HG02970 (cell line): ENCODE results near the gene TMEM60.

Source experiments
- ATAC-seq: cut with Tn5 transposase; IDR thresholded peaks from one replicate; pipeline ENCODE4 v1.9.1; 2021; ENCODE audit warnings: mild to moderate bottlenecking, moderate library complexity, moderate number of reproducible peaks; ENCODE audit not compliant: unreplicated experiment, low FRiP score

TMEM60 gene

DNA sequence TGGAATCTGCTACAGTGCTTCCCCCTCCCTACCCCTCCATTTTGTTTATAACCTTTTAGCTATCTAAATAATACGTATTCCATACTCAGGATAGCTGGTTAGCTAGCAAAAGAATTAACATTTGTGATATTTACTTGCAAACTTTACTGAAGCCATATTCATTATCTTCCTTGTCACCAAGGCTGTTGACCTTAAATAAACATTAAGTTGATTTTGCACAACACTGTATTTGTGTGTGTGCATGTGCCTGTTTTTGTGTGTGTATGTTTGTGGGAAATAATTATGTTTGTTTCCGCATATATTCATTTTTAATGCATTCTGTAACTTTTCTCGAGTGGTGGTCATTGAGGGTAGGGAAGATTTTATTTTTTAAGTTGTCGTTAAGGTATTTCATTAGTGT is 15.9 kb downstream of the TMEM60 start:
- no peak for ATAC-seq

DNA sequence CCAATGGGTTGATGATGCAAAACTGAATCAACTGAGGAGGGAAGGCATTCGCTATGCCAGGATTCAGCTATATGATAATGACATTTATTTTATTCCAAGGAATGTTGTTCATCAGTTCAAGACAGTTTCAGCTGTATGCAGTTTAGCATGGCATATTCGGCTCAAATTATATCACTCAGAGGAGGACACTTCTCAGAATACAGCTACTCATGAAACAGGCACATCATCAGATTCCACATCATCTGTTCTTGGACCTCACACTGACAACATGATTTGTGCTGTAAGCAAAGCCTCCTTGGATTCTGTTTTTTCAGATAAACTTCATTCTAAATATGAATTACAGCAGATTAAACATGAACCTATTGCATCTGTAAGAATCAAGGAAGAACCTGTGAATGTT is 19.7 kb downstream of the TMEM60 start:
- no peak for ATAC-seq

DNA sequence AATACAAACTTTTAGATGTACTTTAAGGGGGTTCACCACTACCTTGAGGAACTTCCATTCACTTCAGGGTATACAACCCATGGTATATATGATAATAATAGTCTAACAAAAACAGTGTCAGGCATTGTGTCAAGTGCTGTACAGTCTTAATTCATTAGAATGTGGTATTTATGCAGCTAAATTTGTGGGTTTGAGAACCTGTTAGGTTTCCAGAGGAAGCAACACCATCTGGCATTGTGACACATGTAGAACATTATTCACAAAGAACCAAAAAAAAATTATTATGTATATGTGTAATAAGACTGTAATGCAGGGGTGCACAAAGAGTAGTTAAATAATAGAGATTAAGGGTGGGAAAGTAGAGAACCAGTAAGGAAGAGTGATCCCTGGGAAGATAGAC is 26.3 kb downstream of the TMEM60 start:
- ATAC-seq, result no peak

DNA sequence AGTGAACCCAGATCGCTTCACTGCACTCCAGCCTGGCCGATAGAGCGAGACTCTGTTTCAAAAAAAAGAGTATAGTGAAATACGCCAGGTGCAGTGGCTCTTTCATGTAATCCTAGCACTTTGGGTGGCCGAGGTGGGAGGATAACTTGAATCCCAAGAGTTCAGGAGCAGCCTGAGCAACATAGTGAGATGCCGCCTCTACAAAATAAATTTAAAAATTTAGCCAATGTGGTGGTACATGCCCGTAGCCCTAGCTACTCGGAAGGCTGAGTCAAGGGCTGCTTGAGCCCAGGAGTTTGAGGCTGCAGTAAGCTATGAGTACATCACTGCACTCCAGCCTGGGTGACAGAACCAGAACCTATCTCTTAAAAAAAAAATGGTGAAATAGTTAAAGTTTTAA is 27.9 kb downstream of the TMEM60 start:
- no peak for ATAC-seq

DNA sequence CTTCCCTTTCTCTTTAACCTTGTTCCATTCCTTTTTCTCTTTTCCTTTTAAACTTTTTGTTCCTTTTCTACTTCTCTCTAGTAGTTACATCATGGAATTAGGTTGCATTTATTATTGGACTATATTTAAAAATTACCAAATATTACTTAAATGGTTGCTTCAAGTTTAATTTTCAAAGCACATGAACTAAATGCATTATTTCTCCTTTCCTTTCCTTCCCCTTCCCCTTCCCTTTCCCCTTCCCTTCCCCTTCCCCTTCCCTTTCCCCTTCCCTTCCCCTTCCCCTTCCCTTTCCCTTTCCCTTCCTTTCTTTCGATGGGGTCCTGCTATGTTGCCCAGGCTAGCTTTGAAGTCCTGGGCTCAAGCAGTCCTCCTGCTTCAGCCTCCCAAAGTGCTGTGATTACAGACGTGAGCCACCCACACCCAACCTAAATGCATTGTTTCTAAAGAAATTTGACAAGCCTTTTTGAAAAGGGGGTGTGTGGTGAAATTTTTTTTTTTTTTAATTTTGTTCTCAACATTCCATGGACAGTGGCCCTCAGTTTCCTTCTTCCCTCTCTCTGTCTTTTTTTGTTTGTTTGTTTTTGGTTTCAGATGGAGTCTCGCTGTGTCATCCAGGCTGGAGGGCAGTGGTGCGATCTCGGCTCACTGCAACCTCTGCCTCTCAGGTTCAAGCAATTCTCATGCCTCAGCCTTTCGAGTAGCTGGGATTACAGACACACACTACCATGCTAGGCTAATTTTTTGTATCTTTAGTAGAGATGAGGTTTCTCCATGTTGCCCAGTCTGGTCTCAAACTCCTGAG is 31.2 kb downstream of the TMEM60 start:
- no peak for ATAC-seq

DNA sequence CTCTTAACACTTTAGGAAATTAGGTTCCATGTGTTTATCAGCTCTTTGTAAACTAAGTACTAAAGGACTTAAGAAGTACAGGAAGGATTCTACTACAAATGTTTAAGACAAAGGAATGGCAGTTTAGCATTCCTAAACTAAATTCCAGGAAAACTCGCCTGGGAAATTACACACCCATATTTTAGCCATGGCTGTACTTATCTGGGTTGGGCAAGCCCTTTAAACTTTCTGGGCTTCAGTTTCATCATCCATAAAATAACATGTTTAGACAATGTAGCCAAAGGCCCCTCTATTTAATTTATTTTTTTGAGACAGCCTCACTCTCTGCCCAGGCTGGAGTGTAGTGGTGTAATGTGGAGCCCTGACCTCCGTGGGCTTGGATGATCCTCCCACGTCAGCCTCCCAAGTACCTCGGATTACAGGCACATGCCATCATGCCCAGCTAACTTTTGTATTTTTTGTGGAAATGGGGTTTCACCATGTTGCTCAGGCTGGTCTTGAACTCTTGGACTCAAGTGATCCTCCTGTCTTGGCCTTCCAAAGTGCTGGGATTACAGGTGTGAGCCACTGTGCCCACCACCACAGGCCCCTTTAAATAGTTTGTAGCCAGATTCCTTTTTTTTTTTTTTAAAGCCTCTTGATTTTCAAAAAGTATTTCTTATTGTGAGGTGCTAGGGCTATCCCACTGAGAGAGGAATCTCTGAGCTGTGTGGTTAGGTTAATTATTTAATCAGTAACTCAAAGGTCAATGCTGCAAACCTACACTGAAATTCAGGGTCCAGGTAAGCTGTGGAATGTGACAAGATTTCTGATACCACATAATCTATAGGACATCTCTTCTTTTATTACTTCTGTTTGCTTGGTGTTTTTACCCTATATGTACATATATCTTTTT is 32.1 kb downstream of the TMEM60 start:
- no peak for ATAC-seq

DNA sequence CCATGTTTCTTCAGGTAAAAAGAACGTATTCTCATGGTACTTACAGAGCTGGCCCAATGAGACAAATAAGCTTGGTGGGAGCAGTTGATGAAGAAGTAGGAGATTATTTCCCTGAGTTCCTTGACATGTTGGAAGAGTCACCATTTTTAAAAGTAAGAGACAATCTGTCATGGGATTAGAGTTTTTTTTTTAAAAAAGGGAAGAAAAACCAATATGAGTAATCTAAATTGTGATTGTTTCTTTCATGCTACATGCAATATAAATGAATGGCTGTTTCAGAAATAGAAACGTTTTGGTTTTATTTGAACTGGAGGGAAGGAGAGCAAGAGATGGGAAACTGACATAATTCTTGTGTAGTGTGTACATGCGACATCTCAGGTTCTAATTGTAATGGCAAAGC is 32.8 kb downstream of the TMEM60 start:
- ATAC-seq, result no peak

DNA sequence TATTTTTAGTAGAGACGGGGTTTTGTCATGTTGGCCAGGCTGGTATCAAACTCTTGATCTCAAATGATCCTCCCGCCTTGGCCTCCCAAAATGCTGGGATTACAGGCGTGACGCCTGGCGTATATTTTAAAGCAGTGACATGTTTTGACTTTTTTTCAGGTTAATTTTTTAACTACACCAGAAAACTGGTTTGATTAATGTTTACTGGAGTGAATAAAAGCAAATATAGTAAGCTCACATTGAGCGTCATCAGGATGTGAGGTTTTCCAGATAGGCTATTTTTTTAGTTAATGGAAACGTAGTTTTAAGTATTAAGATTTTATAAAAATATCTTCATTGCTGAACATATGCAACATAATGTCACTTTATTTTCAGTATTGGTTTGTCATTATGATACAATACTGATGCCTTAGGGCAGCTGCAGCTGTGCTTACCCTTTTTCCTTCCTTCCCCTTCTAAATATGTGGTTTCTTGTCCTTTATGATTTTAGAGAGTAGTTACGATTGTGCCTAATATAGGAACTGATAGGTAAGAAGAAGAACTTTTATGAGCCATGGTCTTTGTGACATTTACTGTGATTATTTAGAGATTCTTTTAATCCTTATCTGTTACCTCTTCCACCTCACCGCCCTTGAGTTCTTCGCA is 37.3 kb downstream of the TMEM60 start:
- no peak for ATAC-seq

DNA sequence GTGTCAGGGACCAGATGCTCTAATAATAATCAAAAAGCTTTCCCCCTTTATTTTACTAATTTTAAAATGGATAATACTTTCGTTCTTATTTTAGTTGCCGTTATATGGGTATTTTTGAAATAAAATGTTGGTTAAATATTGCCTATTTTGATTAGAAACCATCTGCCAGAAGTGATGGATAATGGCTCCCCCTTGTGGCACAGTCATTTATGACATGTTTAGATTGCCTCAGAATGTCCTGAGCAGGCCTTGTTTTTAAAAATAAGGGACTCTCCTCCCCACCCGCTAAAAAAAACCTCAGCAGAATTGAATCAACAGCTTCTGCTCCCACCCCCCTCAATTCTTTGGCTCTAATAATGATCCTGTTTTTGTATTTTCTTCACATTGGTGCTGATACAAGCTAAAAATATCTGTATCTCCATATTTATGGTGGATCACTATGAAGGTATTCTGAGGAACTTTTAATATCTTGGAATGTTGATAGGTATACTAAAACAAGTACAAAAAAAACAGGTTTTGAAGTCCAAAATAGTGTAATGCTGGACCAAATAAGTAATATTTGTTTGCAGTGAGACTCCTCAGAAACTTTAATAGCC is 38.8 kb downstream of the TMEM60 start:
- ATAC-seq, result no peak

DNA sequence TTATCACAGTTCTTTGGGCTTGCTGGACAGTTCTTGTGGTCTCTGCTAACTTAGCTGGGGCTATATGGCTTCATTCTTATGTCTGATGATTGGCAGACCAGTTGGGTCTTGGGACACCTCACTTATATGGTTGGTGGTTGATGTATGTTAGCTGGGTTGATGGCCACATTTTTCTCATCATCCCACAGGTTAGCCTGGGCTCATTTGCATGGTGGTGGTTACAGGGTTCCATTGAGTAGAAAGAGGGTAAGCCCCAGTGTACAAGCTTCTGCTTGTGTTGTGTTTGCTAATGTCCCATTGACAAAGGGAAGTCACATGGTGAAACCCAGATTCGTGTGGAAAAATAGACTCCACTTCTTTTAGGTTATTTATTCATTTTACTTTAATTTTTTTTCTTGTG is 40.6 kb downstream of the TMEM60 start:
- no peak for ATAC-seq

DNA sequence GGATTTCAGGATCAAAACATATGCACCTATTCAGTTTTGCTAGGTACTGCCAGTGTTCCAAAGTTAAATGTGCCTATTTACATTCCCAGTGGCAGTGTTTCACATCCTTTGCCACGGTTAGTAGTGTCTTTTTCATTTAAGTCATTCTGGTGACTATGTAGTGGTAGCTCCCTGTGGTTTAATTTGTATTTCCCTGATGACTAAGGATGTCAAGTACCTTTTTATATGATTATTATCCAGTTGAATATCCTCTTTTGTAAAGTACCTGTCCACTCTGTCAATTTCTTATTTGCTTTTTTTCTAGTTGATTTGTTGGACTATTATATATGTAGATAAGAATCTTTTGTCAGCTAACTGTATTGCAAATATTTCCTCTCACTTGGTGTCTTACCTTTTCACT is 45.1 kb downstream of the TMEM60 start:
- ATAC-seq, result no peak

DNA sequence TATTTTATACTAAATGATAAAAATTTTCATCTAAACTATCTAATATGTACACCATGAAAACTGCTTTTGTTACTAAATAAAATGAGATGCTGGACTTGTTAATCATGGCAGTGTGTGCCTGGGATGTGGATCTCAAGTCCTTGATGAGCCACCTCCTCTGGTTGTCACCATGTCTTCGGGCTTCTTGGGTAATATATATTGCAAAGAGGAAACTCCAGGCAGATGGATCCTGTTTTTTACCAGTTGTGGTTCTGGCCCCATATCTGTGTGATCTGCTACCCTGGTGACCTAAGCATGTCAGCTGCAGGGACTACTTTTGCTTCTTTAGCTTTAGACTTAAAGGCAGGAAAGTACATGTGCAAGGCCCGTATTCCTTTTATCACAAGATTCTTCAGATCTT is 46.2 kb downstream of the TMEM60 start:
- no peak for ATAC-seq

DNA sequence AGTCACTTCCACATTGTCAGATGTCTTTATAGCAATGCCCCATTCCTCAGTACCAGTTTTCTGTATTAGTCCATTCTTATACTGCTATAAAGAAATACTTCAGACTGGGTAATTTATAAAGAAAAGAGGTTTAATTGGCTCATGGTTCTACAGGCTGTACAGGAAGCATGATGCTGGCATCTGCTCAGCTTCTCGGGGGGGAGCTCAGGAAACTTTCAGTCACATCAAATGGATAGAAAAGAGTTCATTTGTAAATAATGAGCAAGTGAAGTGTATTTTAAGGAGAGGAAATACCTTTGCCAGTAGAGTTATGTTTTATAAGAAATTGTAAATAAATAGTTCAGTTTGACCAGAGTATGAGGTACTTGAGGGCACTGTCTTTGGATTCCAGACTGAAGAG is 50.5 kb downstream of the TMEM60 start:
- ATAC-seq, result no peak

DNA sequence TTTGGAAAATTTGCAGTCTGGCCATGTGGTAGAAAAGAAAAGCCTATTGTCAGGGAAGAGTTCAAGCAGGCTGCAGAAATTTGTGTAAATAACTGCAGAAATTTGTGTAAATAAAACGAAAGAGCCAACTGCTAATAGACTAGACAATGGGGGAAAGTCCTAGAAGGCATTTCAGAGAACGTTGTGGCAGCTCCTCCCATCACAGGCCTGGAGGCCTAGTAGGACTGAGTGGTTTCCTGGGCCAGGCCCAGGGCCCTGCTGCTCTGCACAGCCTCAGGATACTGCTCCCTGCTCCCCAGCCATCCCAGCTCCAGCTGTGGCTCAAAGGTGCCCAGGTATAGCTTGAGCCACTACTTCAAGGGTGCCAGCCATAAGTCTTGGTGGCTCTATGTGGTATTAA is 51.1 kb downstream of the TMEM60 start:
- ATAC-seq, result no peak

DNA sequence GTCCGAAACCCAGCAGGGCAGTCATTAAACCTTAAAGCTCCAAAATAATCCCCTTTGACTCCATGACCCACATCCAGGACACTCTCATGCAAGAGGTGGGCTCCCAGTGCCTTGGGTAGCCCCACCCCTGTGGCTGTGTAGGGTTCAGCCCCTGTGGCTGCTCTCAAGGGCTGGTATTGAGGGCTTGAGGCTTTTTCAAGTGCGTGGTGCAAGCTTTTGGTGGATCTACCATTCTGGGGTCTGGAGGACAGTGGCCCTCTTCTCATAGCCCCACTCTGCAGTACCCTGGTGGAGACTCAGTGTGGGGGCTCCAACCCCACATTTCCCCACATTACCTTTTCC is 51.4 kb downstream of the TMEM60 start:
- ATAC-seq, result no peak

DNA sequence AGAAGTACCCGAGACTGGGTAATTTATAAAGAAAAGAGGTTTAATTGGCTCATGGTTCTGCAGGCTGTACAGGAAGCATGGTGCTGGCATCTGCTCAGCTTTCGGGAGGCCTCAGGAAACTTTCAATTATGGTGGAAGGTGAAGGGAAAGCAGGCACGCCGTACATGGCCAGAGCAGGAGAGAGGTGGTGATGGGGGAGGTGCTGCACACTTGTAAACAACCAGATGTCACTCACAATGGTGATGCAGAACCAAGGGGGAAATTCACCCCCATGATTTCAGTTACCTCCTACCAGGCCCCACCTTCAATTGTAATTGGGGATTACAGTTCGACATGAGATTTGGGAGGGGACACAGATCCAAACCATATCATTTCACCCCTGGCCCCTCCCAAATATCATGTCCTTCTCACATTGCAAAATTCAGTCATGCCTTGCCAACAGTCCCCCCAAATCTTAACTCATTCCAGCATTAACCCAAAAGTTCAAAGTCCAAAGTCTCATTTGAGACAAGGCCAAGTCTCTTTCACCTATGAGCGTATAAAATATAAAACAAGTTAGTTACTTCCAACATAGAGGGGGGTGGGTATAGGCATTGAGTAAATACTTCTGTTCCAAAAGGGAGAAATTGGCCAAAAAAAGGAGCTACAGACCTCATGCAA is 51.9 kb downstream of the TMEM60 start:
- ATAC-seq, result no peak

DNA sequence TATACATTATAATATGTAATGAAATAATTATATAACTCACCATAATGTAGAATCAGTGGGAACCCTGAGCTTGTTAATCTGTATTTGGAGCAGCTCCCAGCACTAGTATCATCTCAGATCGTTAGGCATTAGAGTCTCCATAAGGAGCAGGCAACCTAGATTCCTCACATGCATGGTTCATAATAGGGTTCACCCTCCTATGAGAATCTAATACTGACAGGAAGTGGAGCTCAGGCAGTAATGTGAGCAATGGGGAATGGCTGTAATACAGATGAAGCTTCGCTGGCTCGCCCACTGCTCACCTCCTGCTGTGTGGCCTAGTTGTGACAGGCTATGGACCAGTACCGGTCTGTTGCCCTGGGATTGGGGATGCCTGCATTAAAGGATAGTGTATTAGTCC is 52.5 kb downstream of the TMEM60 start:
- no peak for ATAC-seq
